SK-N-SH treated with all-trans-retinoic acid at 6 μM for 48 hours (cell line): ENCODE measurements around the gene SYNE1.
"Not testable (repeated sequence)": the region's sequence is repeated elsewhere in the genome, so short reads cannot be mapped to it uniquely, and the experiment has no call there.

ENCODE experiments used
- ARNTL ChIP-seq: fragments of 450-650 bp; formaldehyde crosslinking; IDR thresholded peaks from 2 replicates; pipeline ENCODE4 v1.5.0; 2020; ENCODE audit warnings: low read depth, mild to moderate bottlenecking, moderate library complexity, borderline replicate concordance
- PATZ1 ChIP-seq: fragments of 250-450 bp; sonication (Bioruptor Pico); IDR thresholded peaks from 2 replicates; pipeline ENCODE4 v1.8.0; 2020; ENCODE audit warnings: mild to moderate bottlenecking, moderate library complexity, borderline replicate concordance
- TSHZ2 ChIP-seq: fragments of 250-450 bp; sonication (Bioruptor Pico); IDR thresholded peaks from 2 replicates; pipeline ENCODE4 v1.5.0; 2020; ENCODE audit warnings: mild to moderate bottlenecking, moderate library complexity

GRCh38 chr6:152646732-152647131 is 9.6 kb upstream of the SYNE1 start:
- not testable (repeated sequence) for TF ChIP-seq TSHZ2, PATZ1, ARNTL (CRISPR knock-in tag)
